HAP-1 (cell line): ENCODE measurements around the gene MCRS1.
"Not testable (repeated sequence)": the region's sequence is repeated elsewhere in the genome, so short reads cannot be mapped to it uniquely, and the experiment has no call there.

Experiments
- DNase-seq, 2 experiments: peaks; one replicate each; pipeline ENCODE4 v3.0.0-alpha.2; 2016 to 2020; ENCODE audit warnings: low spot score in 2 of 2
- H3K27me3 ChIP-seq: fragments of 250-450 bp; sonication (Bioruptor Pico); 2 replicates; pipeline ENCODE4 v1.5.1; 2020; ENCODE audit warnings: low read depth, mild to moderate bottlenecking, moderate library complexity
- H3K36me3 ChIP-seq: fragments of 250-450 bp; sonication (Bioruptor Pico); replicated peaks from 2 replicates; pipeline ENCODE4 v1.5.1; 2020; ENCODE audit warnings: mild to moderate bottlenecking
- H3K4me1 ChIP-seq: fragments of 250-450 bp; sonication (Bioruptor Pico); 2 replicates; pipeline ENCODE4 v1.5.1; 2020; ENCODE audit warnings: mild to moderate bottlenecking
- H3K4me3 ChIP-seq: fragments of 250-450 bp; sonication (Bioruptor Pico); 2 replicates; pipeline ENCODE4 v1.5.1; 2020; ENCODE audit warnings: mild to moderate bottlenecking, moderate library complexity
- H3K9me3 ChIP-seq: fragments of 250-450 bp; sonication (Bioruptor Pico); 2 replicates; pipeline ENCODE4 v1.5.1; 2020; ENCODE audit warnings: mild to moderate bottlenecking, moderate library complexity
- in situ Hi-C: fragments of 300-500 bp; cut with MboI; formaldehyde crosslinking; loops from 3 replicates; pipeline ENCODE4 v1.14.3; 2020; ENCODE audit warnings: low sequenced_read_pairs, inconsistent platforms, mixed read lengths

MCRS1 gene, protein sequence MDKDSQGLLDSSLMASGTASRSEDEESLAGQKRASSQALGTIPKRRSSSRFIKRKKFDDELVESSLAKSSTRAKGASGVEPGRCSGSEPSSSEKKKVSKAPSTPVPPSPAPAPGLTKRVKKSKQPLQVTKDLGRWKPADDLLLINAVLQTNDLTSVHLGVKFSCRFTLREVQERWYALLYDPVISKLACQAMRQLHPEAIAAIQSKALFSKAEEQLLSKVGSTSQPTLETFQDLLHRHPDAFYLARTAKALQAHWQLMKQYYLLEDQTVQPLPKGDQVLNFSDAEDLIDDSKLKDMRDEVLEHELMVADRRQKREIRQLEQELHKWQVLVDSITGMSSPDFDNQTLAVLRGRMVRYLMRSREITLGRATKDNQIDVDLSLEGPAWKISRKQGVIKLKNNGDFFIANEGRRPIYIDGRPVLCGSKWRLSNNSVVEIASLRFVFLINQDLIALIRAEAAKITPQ

DNA sequence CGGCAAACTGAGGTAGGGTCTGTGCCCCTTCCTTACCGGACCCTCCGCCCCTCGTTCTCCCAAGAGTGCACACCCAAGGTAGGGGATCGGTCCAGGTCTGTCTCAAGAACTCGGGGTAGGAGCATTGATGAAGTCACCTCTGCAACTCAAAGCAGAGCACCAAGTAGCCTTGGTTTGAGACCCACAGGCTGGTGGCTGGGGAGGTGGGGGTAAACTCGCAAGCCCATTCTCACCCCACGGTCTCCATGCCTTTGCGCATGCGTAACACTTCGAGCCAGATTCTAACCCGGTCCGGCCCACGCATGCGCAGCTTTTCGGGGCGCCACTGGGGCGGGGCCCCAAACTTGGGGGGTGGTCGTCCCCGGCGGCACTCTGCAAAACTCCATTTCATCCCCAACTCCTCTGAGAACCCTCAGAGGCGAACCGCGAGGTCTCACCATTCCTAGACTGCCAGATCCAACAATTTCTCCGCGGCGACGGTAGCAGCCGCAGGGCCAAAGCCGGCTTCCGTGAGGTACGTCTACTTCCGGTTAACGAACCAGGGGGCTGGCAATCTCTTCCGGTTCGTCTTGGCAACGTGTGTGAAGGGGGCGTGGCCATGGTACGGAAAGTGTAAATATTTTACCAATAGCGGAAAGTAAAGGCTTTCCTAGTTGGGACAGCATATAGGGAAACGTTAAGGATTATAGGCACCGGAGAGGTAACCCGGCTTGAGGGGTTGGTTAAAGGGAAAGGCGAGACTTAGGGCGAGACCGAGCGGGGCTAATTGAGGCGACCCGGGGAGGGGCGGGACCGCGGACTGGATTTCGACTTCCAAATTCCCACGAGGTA is at the start of gene MCRS1:
MCRS1 (minus strand) TSS at position 532 of the 831 bp plus-strand sequence. CDS start 1,411 bp downstream, outside the sequence.
- Histone ChIP-seq H3K36me3 (peaks cover 29% of the 10 kb centered on the region), H3K9me3 (no peaks in the 10 kb centered on the region), H3K4me3 (peak within 1 kb of the TSS; percentile 83), H3K27me3 (no peaks in the 10 kb centered on the region), H3K4me1 (no peaks in the 10 kb centered on the region; the same call in 1 of the 2 replicates)
- in situ Hi-C loops: no loop called here
- peak; percentile 91 to 93 for DNase-seq

DNA sequence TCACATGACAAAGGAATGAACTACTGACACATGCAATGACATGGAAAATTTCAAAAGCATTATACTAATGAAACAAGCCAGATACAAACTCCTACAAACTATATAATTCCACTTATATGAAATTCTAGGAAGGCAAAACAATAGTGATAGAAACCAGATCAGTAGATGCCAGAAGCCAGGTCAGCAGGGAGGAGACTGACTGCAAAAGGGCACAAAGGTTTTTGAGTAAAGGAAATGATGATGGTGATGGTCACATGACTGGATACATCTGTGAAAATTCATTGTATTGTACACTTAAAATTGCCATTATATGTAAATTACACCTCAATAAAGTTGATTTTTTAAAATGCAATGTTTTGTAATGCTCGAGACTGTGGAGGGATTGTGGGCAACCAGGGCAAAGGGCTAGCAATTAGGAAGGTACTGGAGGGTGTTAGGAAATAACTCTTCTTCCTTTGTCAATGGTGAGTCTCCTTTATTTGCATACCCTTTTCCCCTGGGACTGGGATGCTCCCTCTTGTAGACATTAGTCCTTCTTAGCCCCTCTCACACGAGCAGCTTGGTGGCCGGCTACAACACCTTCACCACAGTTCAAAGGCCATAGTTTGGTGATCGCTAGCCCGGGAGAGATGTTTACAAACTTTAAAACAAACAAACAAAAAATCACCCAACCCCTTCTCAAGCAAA is 48.7 kb upstream of the MCRS1 start:
- Histone ChIP-seq H3K36me3 (no peaks in the 10 kb centered on the region), H3K27me3 (no peaks in the 10 kb centered on the region), H3K4me1 (peaks cover 5% of the 10 kb centered on the region), H3K9me3 (no peaks in the 10 kb centered on the region; the same call in 1 of the 2 replicates), H3K4me3 (no peak overlapping the region)
- in situ Hi-C loops: no loop called here
- no peak for DNase-seq

DNA sequence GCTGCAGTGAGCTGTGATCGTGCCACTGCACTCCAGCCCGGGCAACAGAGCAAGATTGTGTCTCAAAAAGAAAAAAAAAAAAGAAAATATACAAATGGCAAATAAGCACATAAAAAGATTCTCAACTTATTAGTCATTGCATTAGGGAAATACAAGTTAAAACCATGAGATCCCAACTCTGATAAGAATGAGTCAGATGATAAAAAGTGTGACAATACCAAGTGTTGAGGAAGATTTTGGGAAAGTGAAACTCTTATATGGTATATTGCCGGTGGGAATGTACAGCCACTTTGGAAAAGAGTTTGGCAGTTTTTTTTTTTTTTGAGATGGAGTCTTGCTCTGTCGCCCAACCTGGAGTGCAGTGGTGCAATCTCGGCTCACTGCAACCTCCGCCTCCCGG is 47.8 kb upstream of the MCRS1 start:
- H3K9me3 ChIP-seq: no peaks in the 10 kb centered on the region; the same call in 1 of the 2 replicates
- in situ Hi-C loops: no loop called here
- no peaks in the 10 kb centered on the region for H3K4me1 ChIP-seq
- no peak overlapping the region for H3K4me3 ChIP-seq
- H3K27me3 ChIP-seq: no peaks in the 10 kb centered on the region
- DNase-seq: no peak
- H3K36me3 ChIP-seq: no peaks in the 10 kb centered on the region

DNA sequence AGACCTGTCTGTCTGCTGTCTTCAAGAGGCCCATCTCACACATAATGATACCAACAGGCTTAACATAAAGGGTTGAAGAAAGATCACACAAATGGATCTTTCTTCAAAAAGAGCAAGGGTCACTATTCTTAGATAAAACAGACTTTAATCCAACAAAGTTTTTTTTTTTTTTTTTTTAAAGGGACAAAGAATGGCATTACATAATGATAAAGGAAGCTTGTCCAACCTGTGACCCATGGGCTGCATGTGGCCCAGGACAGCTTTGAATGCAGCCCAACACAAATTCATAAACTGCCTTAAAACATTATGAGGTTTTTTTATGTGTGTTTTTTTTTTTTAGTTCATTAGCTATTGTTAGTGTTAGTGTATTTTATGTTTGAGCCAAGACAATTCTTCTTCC is 44.3 kb upstream of the MCRS1 start:
- in situ Hi-C loops: no loop called here

DNA sequence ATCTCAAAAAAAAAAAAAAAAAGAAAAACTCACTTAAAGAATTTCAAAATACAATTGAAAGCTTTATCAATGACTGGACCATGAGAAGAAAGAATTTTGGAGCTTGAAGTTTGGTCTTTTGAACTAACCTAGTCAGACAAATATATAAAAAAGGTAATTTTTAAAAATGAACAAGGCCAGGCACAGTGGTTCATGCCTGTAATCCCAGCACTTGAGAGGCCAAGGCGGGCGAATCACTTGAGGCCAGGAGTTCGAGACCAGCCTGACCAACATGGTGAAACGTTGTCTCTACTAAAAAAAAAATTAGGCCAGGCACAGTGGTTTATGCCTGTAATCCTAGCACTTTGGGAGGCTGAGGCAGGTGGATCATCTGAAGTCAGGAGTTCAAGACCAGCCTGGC is 42.8 kb upstream of the MCRS1 start:
- H3K27me3 ChIP-seq, in situ Hi-C loops, H3K9me3 ChIP-seq, H3K4me3 ChIP-seq, H3K4me1 ChIP-seq, DNase-seq, H3K36me3 ChIP-seq: not testable (repeated sequence)

More for the DNA sequence above, 44.3 kb upstream of the MCRS1 start:
- Histone ChIP-seq H3K36me3 (no peaks in the 10 kb centered on the region), H3K4me1 (no peaks in the 10 kb centered on the region), H3K4me3 (no peak overlapping the region), H3K27me3 (no peaks in the 10 kb centered on the region), H3K9me3 (no peaks in the 10 kb centered on the region; the same call in 1 of the 2 replicates)
- DNase-seq: no peak

DNA sequence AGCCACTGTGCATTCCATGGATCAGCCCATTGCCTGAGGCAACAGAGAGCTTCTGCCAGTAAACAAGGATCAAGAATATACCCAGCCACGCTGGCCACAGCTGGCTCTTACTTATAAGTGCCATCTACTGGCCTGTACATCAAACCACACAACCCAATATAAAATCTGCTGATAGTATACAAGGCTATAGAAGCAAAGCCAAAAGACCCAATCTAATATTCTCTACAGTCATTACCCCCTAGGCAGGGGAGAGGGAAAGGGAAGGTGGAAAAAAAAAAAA is 41.9 kb upstream of the MCRS1 start:
- Histone ChIP-seq H3K27me3 (no peaks in the 10 kb centered on the region), H3K4me3 (no peak overlapping the region), H3K4me1 (no peaks in the 10 kb centered on the region), H3K9me3 (no peaks in the 10 kb centered on the region; the same call in 1 of the 2 replicates), H3K36me3 (no peaks in the 10 kb centered on the region)
- in situ Hi-C loops: no loop called here
- DNase-seq: peak; percentile 20 to 54

DNA sequence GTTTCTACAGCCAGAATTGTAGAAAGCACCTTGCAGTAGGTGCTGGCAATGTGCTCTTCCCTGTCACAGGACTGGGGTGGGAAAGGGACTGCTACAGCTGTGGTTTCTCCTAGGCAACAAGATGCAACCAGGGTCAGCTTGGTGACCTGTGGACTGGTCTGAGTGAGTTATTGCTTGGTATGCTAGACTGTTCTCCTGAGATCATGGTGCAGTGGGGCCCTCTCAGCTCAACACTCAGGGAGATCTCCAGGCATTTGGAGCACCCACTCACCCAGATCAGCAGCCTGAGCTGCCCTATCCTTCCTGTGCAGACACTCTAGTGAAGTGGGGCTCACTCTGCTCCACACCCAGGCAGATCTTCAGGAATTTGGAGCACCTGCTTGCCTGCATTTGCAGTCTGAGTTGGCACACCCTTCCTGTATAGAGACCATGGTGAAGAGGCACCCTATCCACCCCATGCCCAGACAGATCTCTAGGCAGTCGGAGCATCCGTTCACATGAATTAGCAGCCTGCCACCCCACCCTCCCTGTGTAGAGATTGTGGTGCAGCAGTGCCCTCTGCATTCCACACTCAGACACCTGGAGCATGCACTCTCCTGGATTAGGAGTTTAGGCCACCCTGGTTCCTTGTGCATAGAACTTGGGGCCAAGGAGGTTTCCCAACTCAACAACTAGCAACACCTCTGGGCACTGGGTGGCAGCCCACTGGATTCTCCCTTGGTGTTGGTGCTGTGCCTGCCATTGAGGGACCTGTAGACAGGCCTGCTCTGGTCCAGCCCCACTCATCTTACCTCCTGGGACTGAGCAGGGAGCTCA is 41.3 kb upstream of the MCRS1 start:
- no peak for DNase-seq
- no peaks in the 10 kb centered on the region for H3K36me3 ChIP-seq
- in situ Hi-C loops: no loop called here
- no peaks in the 10 kb centered on the region for H3K4me1 ChIP-seq
- no peak overlapping the region for H3K4me3 ChIP-seq
- no peaks in the 10 kb centered on the region for H3K27me3 ChIP-seq
- H3K9me3 ChIP-seq: no peaks in the 10 kb centered on the region; the same call in 1 of the 2 replicates

DNA sequence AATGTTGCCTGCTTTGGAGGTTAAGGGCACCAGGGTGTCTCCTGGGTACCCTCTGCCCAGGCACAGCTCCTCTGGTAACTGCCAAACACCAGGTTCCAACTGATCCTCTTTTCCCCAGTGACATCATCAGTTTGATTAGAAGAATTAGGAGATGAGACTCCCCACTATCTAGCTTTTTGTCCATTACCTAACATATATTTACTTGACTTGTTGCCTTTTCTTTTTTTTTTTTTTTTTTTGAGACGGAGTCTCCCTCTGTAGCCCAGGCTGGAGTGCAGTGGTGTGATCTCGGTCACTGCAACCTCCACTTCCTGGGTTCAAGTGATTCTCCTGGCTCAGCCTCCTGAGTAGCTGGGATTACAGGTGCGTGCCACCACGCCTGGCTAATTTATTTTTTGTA is 37.6 kb upstream of the MCRS1 start, which contains the start of gene FAM186B:
FAM186B (minus strand) TSS at position 101 of the 400 bp plus-strand sequence. CDS start 162 bp downstream, outside the sequence.
- H3K27me3 ChIP-seq, H3K4me3 ChIP-seq, DNase-seq, H3K36me3 ChIP-seq, in situ Hi-C loops, H3K9me3 ChIP-seq, H3K4me1 ChIP-seq: not testable (repeated sequence)

DNA sequence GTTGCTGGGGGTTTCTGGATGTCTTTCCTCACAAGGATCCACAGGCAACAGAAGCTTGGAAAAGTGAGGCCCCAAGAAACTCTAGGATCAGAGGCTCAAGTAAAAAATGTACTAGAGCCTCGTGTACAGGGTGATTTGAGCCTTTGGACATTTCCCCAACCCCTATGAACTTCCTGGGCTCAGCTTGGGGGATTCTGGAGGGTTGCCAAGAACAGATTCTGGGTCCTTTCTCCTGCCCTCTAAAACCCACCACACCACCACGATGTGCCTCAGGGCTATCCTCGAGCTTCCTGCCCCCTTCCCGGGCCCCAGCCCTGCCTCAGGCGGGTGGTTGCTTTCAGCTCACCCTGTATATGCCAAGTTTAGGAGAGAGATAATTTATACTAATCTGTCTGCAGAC is 36.9 kb upstream of the MCRS1 start:
- no peak for DNase-seq
- Histone ChIP-seq H3K4me3 (no peak overlapping the region), H3K9me3 (no peaks in the 10 kb centered on the region), H3K4me1 (no peaks in the 10 kb centered on the region), H3K36me3 (no peaks in the 10 kb centered on the region), H3K27me3 (no peaks in the 10 kb centered on the region)
- in situ Hi-C loops: no loop called here

DNA sequence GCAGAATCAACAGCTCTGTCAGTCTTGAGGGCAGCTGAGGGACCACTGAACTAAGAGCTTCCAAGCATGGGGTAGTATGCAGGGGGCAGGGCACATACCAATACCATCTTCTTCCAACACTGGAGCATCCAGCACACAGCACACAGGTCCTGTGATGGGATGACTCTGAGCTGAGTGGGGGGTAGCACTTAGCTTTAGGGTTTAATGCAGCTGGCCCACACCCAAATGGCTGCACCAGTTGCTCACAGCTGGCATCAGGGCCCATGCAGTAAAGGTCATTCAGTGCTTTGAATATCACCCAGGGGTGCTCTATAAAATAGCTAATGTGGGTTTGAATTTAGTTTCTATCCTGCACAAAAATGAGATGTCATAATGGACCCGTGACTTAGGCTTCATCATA is 35.8 kb upstream of the MCRS1 start:
- no peaks in the 10 kb centered on the region for H3K27me3 ChIP-seq
- H3K4me3 ChIP-seq: no peak overlapping the region
- DNase-seq: no peak
- no peaks in the 10 kb centered on the region for H3K36me3 ChIP-seq
- no peaks in the 10 kb centered on the region for H3K9me3 ChIP-seq
- H3K4me1 ChIP-seq: no peaks in the 10 kb centered on the region
- in situ Hi-C loops: no loop called here

DNA sequence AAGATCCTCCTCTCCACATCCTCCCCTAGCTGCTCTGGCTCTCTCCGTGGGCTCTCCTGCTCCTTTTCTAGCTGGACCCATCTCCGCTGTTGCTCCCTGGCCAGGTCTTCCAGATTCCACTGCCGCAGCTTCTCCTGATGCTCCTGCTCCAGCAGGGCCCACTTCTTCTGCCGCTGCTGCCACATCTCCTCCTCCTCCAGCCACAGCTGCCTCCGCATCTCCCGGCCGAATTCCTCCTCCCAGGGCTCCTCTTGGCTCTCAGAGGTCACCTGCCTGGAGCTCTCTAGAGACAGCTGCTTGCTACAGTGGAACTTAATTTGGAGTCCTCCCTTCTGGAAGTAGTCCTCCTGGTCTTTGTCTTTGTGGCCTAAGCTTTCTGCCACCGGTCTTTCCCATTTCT is 32.0 kb upstream of the MCRS1 start:
- Histone ChIP-seq H3K27me3 (no peaks in the 10 kb centered on the region), H3K4me3 (no peak overlapping the region), H3K36me3 (no peaks in the 10 kb centered on the region), H3K4me1 (no peaks in the 10 kb centered on the region), H3K9me3 (no peaks in the 10 kb centered on the region)
- in situ Hi-C loops: no loop called here
- DNase-seq: no peak

DNA sequence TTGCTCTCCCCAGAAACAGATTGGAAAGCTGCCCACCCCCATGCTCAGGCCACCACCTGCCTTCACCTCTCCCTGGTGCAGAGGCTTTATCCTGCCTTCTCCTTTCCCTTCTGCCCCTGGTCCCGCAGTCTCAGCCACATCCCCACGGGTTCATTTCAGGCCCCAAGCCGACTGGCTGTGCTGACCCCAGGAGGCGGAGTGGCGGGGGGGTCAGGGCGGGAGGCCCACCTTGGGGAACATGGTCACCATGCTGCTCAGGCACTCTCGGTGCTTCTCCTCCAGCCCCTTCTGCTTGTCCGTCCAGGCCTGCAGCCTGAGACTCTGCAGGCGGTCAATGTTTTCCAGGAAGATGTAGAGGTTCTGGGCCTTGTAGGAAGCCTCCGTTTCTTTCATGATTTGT is 30.6 kb upstream of the MCRS1 start:
- Histone ChIP-seq H3K9me3 (no peaks in the 10 kb centered on the region), H3K27me3 (no peaks in the 10 kb centered on the region), H3K4me3 (no peak overlapping the region), H3K36me3 (no peaks in the 10 kb centered on the region), H3K4me1 (no peaks in the 10 kb centered on the region)
- in situ Hi-C loops: no loop called here
- DNase-seq: no peak
